K562 (cell line): ENCODE measurements around the gene TFB2M. TPM values are rescaled to one million over a fixed set of nuclear protein-coding genes. Genes with fewer than 3 reads are reported as not detected.

Source experiments
- ATAC-seq: fragments of 200-7000 bp; cut with Tn5 transposase; 3 replicates; pipeline ENCODE4 v1.9.1; 2020; ENCODE audit warnings: moderate library complexity
- BruUV-seq: library from RNA; stranded (reverse); fragments of 400-500 nt; replicated peaks from 2 replicates; lab custom pipeline; 2021; lab: Mats Ljungman, UMichigan
- CTCF ChIA-PET: fragments of 300-600 bp; formaldehyde crosslinking; extraction: SDS; loops from one replicate; lab custom pipeline; 2021; ENCODE audit warnings: low intra/inter-chr PET ratio; lab: Yijun Ruan, JAX
- POLR2A ChIA-PET: fragments of 300-600, 350-650 bp; sonication (Branson Sonifier 250); formaldehyde crosslinking; extraction: SDS; loops from one replicate; lab custom pipeline; 2021; ENCODE audit warnings: antibody characterized with exemption, inconsistent platforms; lab: Yijun Ruan, JAX
- DNase-seq, 4 experiments: peaks; one replicate each; pipeline versions ENCODE4 v3.0.0 to v3.0.0-alpha.2; 2011 to 2018; ENCODE audit warnings: low spot score in 3 of 4, mixed read lengths in 3 of 4; ENCODE audit errors: extremely low read depth in 1 of 4
- FAIRE-seq: peaks from 2 replicates; lab custom pipeline; 2011; peaks lifted over from hg19 to GRCh38; lab: Jason Lieb, UNC
- H2AFZ ChIP-seq: 2 replicates; pipeline ENCODE4 v1.6.0; 2011; ENCODE audit warnings: low read depth, low read length, control low read depth, inconsistent platforms
- H3K27ac ChIP-seq: fragments of 200-600 bp; 3 replicates; pipeline ENCODE4 v1.8.0; 2011; ENCODE audit warnings: low read depth, mild to moderate bottlenecking, control low read depth, inconsistent platforms, low read length, moderate library complexity, mixed read lengths; ENCODE audit errors: extremely low read depth
- H3K27me3 ChIP-seq, 2 experiments: fragments of 300-600 bp in 1 of 2; 2 replicates in 1 of 2; 3 replicates in 1 of 2; pipeline versions ENCODE4 v1.6.0 to v1.8.0; 2011; ENCODE audit warnings: inconsistent platforms in 2 of 2, low read length in 2 of 2, mild to moderate bottlenecking in 1 of 2, mixed read lengths in 1 of 2, moderate library complexity in 1 of 2; ENCODE audit not compliant: control insufficient read depth in 2 of 2, insufficient read depth in 2 of 2
- H3K36me3 ChIP-seq: fragments of 300-600 bp; 3 replicates; pipeline ENCODE4 v1.8.0; 2011; ENCODE audit warnings: mild to moderate bottlenecking, low read length, inconsistent platforms; ENCODE audit not compliant: control insufficient read depth, insufficient read depth
- H3K4me1 ChIP-seq, 2 experiments: fragments of 200-600 bp in 1 of 2; replicated peaks in 1 of 2; 2 replicates in 1 of 2; 3 replicates in 1 of 2; pipeline versions ENCODE4 v1.5.1 to v1.8.0; 2011; ENCODE audit warnings: inconsistent platforms in 2 of 2, low read length in 2 of 2, mild to moderate bottlenecking in 1 of 2, mixed read lengths in 1 of 2, moderate library complexity in 1 of 2; ENCODE audit not compliant: control insufficient read depth in 2 of 2, insufficient read depth in 2 of 2
- H3K4me2 ChIP-seq: 2 replicates; pipeline ENCODE4 v1.6.1; 2011; ENCODE audit warnings: low read length, control low read depth, inconsistent platforms, mixed read lengths; ENCODE audit not compliant: insufficient read depth
- H3K4me3 ChIP-seq: fragments of 200-600 bp; sonication (generic), shearing (Covaris generic); 2 replicates; pipeline ENCODE4 v1.5.1; 2016; ENCODE audit warnings: control low read depth, inconsistent platforms
- H3K79me2 ChIP-seq: fragments of 200-600 bp; 3 replicates; pipeline ENCODE4 v1.8.0; 2011; ENCODE audit warnings: low read length, inconsistent platforms; ENCODE audit not compliant: control insufficient read depth, insufficient read depth
- H3K9ac ChIP-seq, 2 experiments: 2 replicates each; pipeline versions ENCODE4 v1.6.0 to v1.6.1; 2011; ENCODE audit warnings: low read depth in 2 of 2, low read length in 2 of 2, control low read depth in 1 of 2, inconsistent platforms in 1 of 2, mild to moderate bottlenecking in 1 of 2, mixed read lengths in 1 of 2; ENCODE audit not compliant: insufficient read depth in 1 of 2
- H3K9me1 ChIP-seq: one replicate; pipeline ENCODE4 v1.6.0; 2011; ENCODE audit warnings: inconsistent platforms, mild to moderate bottlenecking, low read length, moderate library complexity; ENCODE audit not compliant: control insufficient read depth, insufficient read depth
- H3K9me3 ChIP-seq: replicated peaks from 2 replicates; pipeline ENCODE4 v1.5.1; 2011; ENCODE audit warnings: low read depth, low read length, inconsistent platforms; ENCODE audit not compliant: control insufficient read depth, insufficient read depth
- H4K20me1 ChIP-seq: replicated peaks from 2 replicates; pipeline ENCODE4 v1.6.1; 2011; ENCODE audit warnings: low read length, inconsistent platforms, mixed read lengths; ENCODE audit not compliant: control insufficient read depth, insufficient read depth
- CHAMP1 ChIP-seq: fragments of 450-650 bp; IDR thresholded peaks from 2 replicates; pipeline ENCODE4 v1.6.1; 2016; ENCODE audit warnings: mild to moderate bottlenecking
- CREBBP ChIP-seq: IDR thresholded peaks from one replicate; pipeline ENCODE4 v1.6.1; 2012; ENCODE audit warnings: low read depth, mild to moderate bottlenecking, control low read depth, inconsistent platforms, low read length
- E2F1 ChIP-seq: sonication (generic); formaldehyde crosslinking; IDR thresholded peaks from 2 replicates; pipeline ENCODE4 v1.8.1; 2023; ENCODE audit warnings: mild to moderate bottlenecking, missing genetic modification reagents, moderate library complexity
- FOXJ2 ChIP-seq: fragments of 200-800 bp; sonication (Bioruptor generic); IDR thresholded peaks from 2 replicates; pipeline ENCODE4 v1.6.1; 2016; ENCODE audit warnings: missing genetic modification characterization, missing compliant biosample characterization
- MAZ ChIP-seq, 2 experiments: fragments of 450-650 bp in 1 of 2; sonication (generic) in 1 of 2; formaldehyde crosslinking; IDR thresholded peaks in 1 of 2; conservative IDR thresholded peaks in 1 of 2; 2 replicates each; pipeline versions ENCODE4 v1.4.0 to v1.5.0; 2020; ENCODE audit warnings: mild to moderate bottlenecking in 1 of 2, missing genetic modification reagents in 1 of 2
- NCOA2 ChIP-seq, 2 experiments: fragments of 450-650 bp; IDR thresholded peaks; 2 replicates each; pipeline ENCODE4 v1.6.1; 2018; ENCODE audit warnings: mild to moderate bottlenecking in 2 of 2, moderate library complexity in 1 of 2; ENCODE audit not compliant: partially characterized antibody in 2 of 2
- NFYB ChIP-seq: IDR thresholded peaks from 2 replicates; pipeline ENCODE4 v1.6.1; 2011; ENCODE audit warnings: mild to moderate bottlenecking, moderate library complexity; ENCODE audit not compliant: insufficient read length; ENCODE audit errors: extremely low read depth
- SIRT6 ChIP-seq: IDR thresholded peaks from one replicate; pipeline ENCODE4 v1.6.1; 2012; ENCODE audit warnings: low read depth, mild to moderate bottlenecking, control low read depth, inconsistent platforms, low read length, moderate library complexity
- SRSF7 ChIP-seq: fragments of 200-400 bp; formaldehyde crosslinking; optimal IDR thresholded peaks from 2 replicates; pipeline ENCODE3; 2017; ENCODE audit warnings: mild to moderate bottlenecking, low read depth, low read length
- ZFP1 ChIP-seq: fragments of 450-650 bp; formaldehyde crosslinking; IDR thresholded peaks from 2 replicates; pipeline ENCODE4 v1.4.0; 2020; ENCODE audit warnings: mild to moderate bottlenecking, mixed read lengths
- ZNF512 ChIP-seq: IDR thresholded peaks from 2 replicates; pipeline ENCODE4 v1.6.1; 2016; ENCODE audit warnings: missing genetic modification characterization, missing compliant biosample characterization
- WGBS: fragments of 100-300 bp; shearing (Covaris generic); methylation state at CpG from one replicate; pipeline ENCODE4 v1.1.6; 2016; ENCODE audit warnings: low coverage, mixed read lengths; ENCODE audit not compliant: insufficient coverage; ENCODE audit errors: missing lambda C conversion rate; 5-methylcytosine and 5-hydroxymethylcytosine counted together
- in situ Hi-C: fragments of 300-500 bp; cut with MboI; formaldehyde crosslinking; loops from 4 replicates; pipeline ENCODE4 v1.15.0; 2018; ENCODE audit warnings: inconsistent platforms, mixed read lengths
- intact Hi-C: fragments of 100-400 bp; cut with micrococcal nuclease; formaldehyde crosslinking; loops from 2 replicates; pipeline ENCODE4 v1.14.2; 2022
- polyA plus RNA-seq, 8 experiments: library from polyadenylated mRNA; depleted of rRNA in 4 of 8; stranded (reverse) in 5 of 8; unstranded in 3 of 8; fragments of >200 nt; fragmentation: Nextera tagmentation in 2 of 8; fragmentation: Illumina TruSeq in 1 of 8; extraction: Ambion mirVana in 2 of 8; extraction: Trizol in 1 of 8; gene quantifications; 2 replicates each; pipeline versions ENCODE4 v1.2.1 to v1.2.3, GENCODE V29; 2011 to 2014; ENCODE audit warnings: inconsistent platforms in 1 of 8, missing spikeins in 1 of 8
- total RNA-seq, 7 experiments: library from RNA; depleted of rRNA in 6 of 7; stranded (reverse); fragments of >200 nt in 6 of 7; fragmentation: Illumina TruSeq in 2 of 7; extraction: Trizol in 2 of 7; gene quantifications; 2 replicates each; pipeline versions ENCODE4 v1.2.1 to v1.2.3, GENCODE V29; 2011 to 2021; ENCODE audit warnings: low replicate concordance in 1 of 7
- TF ChIP-seq, protein P1 (sequence below), 2 experiments: IDR thresholded peaks; 2 replicates each; pipeline ENCODE4 v1.6.1; 2012; ENCODE audit warnings: improper control_type of control experiment in 2 of 2, low read depth in 2 of 2, low read length in 2 of 2, borderline replicate concordance in 1 of 2
- TF ChIP-seq, protein P2 (sequence below): sonication (generic); formaldehyde crosslinking; IDR thresholded peaks from 2 replicates; pipeline ENCODE4 v1.9.0; 2022; ENCODE audit warnings: mild to moderate bottlenecking, missing genetic modification reagents

TFB2M gene
- total and polyA plus RNA-seq, 9 of the 15 experiments (the other 6 are each of a cell fraction or from before 2014, with no cell fraction given), result 55.1 to 162 (median 70.6) TPM

DNA sequence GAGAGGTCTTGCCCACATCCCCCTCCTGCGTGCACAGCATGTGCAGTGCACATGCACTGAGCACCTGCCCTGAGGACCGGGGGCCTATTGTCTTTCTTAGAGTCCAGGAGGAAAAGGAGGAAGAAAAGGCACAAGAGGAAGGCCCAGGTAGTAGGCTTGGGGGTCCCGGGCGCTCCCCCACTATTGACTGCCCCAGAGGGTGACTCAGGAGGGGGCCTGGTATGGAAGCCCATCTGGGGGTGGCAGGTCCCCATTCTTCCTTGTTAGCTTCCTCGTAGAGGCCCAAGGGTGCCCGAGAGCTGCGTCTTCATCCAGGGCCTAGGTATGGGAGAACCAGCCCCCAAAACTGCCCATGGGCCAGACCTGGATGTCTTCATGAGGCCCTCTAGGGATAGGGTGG, 54.9 kb downstream of the TFB2M start:
- Histone ChIP-seq H3K27ac (no peak overlapping the region), H4K20me1 (no peaks in the 10 kb centered on the region), H3K9me3 (peaks cover 16% of the 10 kb centered on the region), H3K36me3 (no peaks in the 10 kb centered on the region), H2AFZ (no peak overlapping the region), H3K9me1 (no peaks in the 10 kb centered on the region), H3K9ac (no peak overlapping the region), H3K79me2 (peaks cover 7% of the 10 kb centered on the region), H3K4me3 (no peak overlapping the region), H3K4me1 (peaks cover 4 to 34% of the 10 kb centered on the region in 2 experiments; a peak in 4 of 5 replicates)
- FAIRE-seq (no peak), ATAC-seq (no peak), DNase-seq (no peak)
- WGBS, result 46% methylated on average over 5 of the region's 7 CpGs
- ChIA-PET POLR2A (no interaction called here), CTCF (no interaction called here)
- no TSS peak for BruUV-seq
- intact Hi-C loops, result no loop called here
- in situ Hi-C loops, result no loop called here
- TF ChIP-seq SRSF7 (no peak), FOXJ2 (no peak), NCOA2 (IDR thresholded peaks at IDR 0.05; ENCODE audit: partially characterized antibody in 2 of 2) (no peak), ZNF512 (tag) (no peak), CREBBP (no peak), SIRT6 (no peak), E2F1 (CRISPR knock-in tag) (no peak), CHAMP1 (no peak), NFYB (no peak), ZFP1 (CRISPR knock-in tag) (no peak), MAZ (CRISPR knock-in tag; conservative IDR thresholded peaks at IDR 0.05 in 1 of 2, IDR thresholded peaks at IDR 0.05 in 1 of 2) (no peak)
- TF ChIP-seq, protein P1, sequence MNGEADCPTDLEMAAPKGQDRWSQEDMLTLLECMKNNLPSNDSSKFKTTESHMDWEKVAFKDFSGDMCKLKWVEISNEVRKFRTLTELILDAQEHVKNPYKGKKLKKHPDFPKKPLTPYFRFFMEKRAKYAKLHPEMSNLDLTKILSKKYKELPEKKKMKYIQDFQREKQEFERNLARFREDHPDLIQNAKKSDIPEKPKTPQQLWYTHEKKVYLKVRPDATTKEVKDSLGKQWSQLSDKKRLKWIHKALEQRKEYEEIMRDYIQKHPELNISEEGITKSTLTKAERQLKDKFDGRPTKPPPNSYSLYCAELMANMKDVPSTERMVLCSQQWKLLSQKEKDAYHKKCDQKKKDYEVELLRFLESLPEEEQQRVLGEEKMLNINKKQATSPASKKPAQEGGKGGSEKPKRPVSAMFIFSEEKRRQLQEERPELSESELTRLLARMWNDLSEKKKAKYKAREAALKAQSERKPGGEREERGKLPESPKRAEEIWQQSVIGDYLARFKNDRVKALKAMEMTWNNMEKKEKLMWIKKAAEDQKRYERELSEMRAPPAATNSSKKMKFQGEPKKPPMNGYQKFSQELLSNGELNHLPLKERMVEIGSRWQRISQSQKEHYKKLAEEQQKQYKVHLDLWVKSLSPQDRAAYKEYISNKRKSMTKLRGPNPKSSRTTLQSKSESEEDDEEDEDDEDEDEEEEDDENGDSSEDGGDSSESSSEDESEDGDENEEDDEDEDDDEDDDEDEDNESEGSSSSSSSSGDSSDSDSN (IDR thresholded peaks at IDR 0.05; ENCODE audit: borderline replicate concordance in 1 of 2, low read depth in 2 of 2, low read length in 2 of 2), result no peak
- TF ChIP-seq, protein P2, sequence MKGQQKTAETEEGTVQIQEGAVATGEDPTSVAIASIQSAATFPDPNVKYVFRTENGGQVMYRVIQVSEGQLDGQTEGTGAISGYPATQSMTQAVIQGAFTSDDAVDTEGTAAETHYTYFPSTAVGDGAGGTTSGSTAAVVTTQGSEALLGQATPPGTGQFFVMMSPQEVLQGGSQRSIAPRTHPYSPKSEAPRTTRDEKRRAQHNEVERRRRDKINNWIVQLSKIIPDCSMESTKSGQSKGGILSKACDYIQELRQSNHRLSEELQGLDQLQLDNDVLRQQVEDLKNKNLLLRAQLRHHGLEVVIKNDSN, result no peak
- TF ChIP-seq, all 486 proteins: peak for 0
- Histone ChIP-seq H3K27me3 (0 out of 5 replicates have a peak, but pooled peaks cover 0 to under 1% of the 10 kb centered on the region in 2 experiments), H3K4me2 (no peak overlapping the region)
